GM19240 (cell line): ENCODE measurements around the gene TP53TG3E.
"Not testable (repeated sequence)": the region's sequence is repeated elsewhere in the genome, so short reads cannot be mapped to it uniquely, and the experiment has no call there.

ENCODE experiments used
- DNase-seq: peaks from one replicate; pipeline ENCODE4 v3.0.0; 2011; ENCODE audit warnings: low spot score; ENCODE audit not compliant: insufficient read length

TP53TG3E gene, protein sequence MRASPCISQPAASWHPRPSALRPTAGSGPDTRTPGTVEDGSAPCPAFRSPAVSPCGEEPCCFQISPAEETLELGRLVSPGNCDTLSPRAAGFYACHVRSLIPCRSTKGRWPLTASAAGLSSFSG

DNA sequence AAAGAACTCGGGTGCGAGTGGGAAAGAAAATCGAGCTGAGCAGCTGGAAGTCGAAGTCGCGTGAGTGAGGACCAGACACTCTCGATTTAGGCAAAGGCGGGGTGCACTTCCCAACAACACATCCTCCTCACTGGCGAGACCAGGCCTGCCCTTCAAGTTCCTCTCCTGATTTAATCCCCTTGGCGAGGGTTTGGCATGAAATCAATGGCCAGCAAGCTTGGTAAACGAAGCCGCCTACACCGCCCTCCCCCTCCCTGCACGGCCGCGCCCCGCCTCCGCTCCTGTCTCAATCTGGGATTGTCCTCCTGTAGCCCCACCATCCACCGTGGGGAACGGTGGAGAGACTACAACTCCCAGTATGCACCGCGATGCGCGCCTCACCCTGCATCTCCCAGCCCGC, at the start of gene TP53TG3E:
Gene TP53TG3E (plus strand): TSS at position 301 of the 400 bp plus-strand sequence. CDS start 68 bp downstream, at position 369.
- DNase-seq, result not testable (repeated sequence)

DNA sequence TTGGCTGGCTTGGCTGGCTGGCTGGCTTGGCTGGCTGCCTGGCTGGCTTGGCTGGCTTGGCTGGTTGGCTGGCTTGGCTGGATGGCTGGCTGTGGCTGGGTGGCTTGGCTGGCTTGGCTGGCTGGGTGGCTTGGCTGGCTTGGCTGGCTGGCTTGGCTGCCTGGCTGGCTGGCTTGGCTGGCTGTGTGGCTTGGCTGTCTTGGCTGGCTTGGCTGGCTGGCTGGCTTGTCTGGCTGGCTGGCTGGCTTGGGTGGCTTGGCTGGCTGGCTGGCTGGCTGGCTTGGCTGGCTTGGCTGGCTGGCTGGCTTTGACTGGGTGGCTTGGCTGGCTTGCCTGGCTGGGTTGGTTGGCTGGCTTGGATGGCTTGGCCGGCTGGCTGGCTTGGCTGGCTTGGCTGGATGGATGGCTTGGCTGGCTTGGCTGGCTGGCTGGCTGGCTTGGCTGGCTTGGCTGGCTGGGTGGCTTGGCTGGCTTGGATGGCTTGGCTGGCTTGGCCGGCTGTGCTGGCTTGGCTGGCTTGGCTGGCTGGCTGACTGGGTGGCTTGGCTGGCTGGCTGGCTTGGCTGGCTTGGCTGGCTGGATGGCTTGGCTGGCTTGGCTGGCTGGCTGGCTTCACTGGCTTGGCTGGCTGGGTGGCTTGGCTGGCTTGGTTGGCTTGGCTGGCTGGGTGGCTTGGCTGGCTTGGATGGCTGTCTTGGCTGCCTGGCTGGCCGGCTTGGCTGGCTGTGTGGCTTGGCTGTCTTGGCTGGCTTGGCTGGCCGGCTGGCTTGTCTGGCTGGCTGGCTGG, 32.3 kb downstream of the TP53TG3E start:
- not testable (repeated sequence) for DNase-seq

DNA sequence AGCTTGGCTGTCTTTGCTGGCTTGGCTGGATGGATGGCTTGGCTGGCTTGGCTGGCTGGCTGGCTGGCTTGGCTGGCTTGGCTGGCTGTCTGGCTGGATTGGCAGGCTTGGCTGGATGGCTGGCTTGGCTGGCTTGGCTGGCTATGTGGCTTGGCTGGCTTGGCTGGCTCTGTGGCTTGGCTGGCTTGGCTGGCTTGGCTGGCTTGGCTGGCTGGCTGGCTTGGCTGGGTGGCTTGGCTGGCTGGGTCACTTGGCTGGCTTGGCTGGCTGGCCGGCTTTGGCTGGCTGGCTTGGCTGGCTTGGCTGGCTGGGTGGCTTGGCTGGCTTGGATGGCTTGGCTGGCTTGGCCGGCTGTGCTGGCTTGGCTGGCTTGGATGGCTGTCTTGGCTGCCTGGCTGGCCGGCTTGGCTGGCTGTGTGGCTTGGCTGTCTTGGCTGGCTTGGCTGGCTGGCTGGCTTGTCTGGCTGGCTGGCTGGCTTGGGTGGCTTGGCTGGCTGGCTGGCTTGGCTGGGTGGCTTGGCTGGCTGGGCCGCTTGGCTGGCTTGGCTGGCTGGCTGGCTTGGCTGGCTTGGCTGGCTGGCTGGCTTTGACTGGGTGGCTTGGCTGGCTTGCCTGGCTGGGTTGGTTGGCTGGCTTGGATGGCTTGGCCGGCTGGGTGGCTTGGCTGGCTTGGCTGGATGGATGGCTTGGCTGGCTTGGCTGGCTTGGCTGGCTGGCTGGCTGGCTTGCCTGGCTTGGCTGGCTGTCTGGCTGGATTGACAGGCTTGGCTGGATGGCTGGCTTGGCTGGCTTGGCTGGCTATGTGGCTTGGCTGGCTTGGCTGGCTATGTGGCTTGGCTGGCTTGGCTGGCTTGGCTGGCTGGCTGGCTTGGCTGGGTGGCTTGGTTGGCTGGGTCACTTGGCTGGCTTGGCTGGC, 33.8 kb downstream of the TP53TG3E start:
- not testable (repeated sequence) for DNase-seq

DNA sequence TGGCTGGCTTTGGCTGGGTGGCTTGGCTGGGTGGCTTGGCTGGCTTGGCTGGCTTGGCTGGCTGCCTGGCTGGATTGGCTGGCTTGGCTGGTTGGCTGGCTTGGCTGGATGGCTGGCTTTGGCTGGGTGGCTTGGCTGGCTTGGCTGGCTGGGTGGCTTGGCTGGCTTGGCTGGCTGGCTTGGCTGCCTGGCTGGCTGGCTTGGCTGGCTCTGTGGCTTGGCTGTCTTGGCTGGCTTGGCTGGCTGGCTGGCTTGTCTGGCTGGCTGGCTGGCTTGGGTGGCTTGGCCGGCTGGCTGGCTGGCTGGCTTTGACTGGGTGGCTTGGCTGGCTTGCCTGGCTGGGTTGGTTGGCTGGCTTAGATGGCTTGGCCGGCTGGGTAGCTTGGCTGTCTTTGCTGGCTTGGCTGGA, 34.4 kb downstream of the TP53TG3E start:
- DNase-seq, result not testable (repeated sequence)

DNA sequence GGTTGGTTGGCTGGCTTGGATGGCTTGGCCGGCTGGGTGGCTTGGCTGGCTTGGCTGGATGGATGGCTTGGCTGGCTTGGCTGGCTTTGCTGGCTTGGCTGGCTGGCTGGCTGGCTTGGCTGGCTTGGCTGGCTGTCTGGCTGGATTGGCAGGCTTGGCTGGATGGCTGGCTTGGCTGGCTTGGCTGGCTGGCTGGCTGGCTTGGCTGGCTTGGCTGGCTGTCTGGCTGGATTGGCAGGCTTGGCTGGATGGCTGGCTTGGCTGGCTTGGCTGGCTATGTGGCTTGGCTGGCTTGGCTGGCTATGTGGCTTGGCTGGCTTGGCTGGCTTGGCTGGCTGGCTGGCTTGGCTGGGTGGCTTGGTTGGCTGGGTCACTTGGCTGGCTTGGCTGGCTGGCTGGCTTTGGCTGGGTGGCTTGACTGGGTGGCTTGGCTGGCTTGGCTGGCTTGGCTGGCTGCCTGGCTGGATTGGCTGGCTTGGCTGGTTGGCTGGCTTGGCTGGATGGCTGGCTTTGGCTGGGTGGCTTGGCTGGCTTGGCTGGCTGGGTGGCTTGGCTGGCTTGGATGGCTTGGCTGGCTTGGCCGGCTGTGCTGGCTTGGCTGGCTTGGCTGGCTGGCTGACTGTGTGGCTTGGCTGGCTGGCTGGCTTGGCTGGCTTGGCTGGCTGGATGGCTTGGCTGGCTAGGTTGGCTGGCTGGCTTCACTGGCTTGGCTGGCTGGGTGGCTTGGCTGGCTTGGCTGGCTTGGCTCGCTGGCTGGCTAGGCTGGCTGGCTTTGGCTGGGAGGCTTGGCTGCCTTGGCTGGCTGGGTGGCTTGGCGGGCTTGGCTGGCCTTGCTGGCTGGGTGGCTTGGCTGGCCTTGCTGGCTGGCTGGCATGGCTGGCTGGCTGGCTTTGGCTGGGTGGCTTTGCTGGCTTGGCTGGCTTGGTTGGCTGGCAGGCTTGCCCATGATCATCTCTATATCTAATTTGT, 35.3 kb downstream of the TP53TG3E start:
- not testable (repeated sequence) for DNase-seq
